ENCODE results near the gene SH3TC1.

Gene SH3TC1

DNA sequence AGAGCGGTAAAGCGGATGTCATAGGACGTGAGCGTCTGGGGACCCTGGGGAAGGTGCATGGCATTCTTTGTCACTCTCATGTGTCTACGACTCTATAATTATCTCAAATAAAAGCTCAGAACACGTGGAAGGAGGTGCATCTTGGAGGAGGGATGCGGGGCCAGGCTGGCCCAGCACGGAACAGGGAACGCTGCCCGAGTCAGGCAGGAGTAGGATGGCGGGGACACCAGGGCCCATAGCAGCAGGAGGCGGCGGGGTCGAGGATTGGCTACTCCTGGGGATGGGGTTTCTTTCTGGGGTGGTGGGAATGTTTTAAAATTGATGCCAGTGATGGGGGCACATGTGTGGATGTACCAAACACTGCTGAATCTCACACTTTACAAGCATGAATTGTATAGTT lies 65.0 kb downstream of the SH3TC1 start:
- TF ChIP-seq, protein P1, sequence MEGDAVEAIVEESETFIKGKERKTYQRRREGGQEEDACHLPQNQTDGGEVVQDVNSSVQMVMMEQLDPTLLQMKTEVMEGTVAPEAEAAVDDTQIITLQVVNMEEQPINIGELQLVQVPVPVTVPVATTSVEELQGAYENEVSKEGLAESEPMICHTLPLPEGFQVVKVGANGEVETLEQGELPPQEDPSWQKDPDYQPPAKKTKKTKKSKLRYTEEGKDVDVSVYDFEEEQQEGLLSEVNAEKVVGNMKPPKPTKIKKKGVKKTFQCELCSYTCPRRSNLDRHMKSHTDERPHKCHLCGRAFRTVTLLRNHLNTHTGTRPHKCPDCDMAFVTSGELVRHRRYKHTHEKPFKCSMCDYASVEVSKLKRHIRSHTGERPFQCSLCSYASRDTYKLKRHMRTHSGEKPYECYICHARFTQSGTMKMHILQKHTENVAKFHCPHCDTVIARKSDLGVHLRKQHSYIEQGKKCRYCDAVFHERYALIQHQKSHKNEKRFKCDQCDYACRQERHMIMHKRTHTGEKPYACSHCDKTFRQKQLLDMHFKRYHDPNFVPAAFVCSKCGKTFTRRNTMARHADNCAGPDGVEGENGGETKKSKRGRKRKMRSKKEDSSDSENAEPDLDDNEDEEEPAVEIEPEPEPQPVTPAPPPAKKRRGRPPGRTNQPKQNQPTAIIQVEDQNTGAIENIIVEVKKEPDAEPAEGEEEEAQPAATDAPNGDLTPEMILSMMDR (conservative IDR thresholded peaks at IDR 0.05; ENCODE audit: low read depth, low read length), result no peak
- H3K4me3 ChIP-seq (ENCODE audit: low read length), result no peak overlapping the region
- DNase-seq (ENCODE audit: low read depth), result no peak

DNA sequence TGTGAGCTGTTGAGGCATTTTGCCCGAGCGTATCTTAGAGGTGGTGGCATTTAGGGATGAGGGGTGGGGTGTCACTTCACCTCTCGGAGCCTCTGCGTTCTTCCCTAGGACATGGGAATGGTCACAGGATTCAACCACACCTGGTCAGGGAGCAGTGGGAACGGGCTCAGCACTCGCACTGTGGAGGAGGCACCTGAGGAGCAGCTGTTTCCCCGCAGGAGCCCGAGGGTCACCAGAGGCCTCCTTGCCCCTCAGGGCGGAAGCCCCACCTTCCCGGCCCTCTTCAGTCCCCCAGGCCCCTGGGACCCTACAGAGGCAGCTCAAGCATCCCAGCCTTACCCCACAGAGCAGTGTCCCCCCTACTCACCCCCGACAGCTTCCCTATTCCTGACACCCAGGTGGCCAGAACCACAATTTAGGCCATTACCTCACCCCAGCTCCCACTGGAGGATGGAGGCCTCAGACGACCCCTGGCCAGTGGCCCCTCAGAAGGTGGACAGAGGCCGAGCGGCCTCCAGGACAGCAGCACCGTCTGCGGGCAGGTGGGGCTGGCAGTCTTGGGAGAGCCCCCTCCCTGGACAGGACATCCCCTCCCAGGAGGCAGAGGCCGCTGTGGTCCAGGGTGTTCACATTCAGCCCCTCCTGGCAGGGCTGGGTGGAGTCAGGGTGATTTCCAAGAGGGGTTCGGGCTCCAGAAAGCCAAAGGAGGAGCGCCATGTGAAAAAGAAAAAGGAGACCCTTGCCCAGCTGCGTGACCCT lies 66.3 kb downstream of the SH3TC1 start:
- no peak for DNase-seq (ENCODE audit: low read depth)
- TF ChIP-seq, protein P1 (conservative IDR thresholded peaks at IDR 0.05; ENCODE audit: low read depth, low read length), result no peak
- no peak overlapping the region for H3K4me3 ChIP-seq (ENCODE audit: low read length)

DNA sequence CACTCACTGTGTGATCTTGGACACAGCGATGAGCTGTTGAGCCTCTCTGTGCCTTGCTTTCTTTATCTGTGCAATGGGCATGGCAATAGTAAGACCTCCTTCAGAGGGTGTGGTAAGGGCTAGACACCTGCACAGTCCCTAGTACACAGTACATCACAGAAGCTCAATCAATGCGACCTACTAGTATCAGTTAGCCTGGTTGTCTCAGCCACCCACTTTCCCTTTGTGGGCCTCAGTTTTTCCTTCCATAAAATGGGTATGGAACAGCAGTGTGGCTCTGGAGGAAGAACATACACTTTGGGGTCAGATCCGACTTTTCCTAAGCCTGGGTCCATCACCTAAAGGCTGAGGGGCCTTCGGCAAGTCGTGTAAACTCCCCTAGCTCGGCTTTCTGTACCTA lies 67.0 kb downstream of the SH3TC1 start:
- TF ChIP-seq, protein P1 (conservative IDR thresholded peaks at IDR 0.05; ENCODE audit: low read depth, low read length), result no peak
- no peak overlapping the region for H3K4me3 ChIP-seq (ENCODE audit: low read length)
- no peak for DNase-seq (ENCODE audit: low read depth)

DNA sequence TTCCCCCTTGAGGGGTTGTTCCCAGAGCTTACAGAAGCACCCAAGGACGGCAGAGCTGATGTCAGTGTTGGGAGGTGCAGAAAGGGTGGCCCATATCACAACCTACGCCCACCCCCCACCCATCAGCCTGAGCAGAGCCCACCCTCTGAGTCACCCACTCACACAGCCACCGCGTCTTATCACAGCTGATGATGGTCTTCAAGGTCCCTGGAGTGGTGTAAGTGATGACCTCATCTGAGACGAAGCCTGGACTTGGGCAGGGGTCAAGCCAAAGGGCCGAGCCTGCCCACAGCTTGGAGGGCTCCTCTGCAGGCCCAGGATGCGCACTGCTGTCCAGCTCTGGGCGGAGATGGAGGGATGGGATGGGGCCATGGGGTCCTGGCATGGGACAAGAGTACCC lies 67.4 kb downstream of the SH3TC1 start:
- TF ChIP-seq, protein P1 (conservative IDR thresholded peaks at IDR 0.05; ENCODE audit: low read depth, low read length), result no peak
- no peak for DNase-seq (ENCODE audit: low read depth)

DNA sequence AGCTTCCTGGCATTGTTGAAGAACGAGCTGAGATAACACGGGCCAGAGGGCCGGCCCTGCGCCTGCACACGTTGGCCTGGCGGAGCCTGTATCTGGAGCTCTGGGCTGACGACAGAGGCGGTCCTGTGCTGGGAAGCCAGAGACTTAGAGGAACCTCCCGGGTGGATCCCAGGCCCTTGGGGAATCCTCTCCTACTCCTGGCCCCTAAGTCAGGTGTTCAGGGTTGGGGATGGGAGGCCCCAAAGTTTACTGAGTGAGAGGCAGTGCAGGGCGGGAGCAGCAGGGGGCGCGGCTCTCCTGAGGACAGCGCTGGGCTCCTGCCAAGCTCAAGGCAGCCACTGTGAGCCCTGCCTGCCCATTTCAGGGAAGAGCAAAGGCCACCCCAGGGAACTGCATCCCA lies 68.0 kb downstream of the SH3TC1 start:
- DNase-seq (ENCODE audit: low read depth), result no peak
- no peak overlapping the region for H3K4me3 ChIP-seq (ENCODE audit: low read length)
- TF ChIP-seq, protein P1 (conservative IDR thresholded peaks at IDR 0.05; ENCODE audit: low read depth, low read length), result peak; percentile 73

More for the DNA sequence above, 67.4 kb downstream of the SH3TC1 start:
- no peak overlapping the region for H3K4me3 ChIP-seq (ENCODE audit: low read length)

DNA sequence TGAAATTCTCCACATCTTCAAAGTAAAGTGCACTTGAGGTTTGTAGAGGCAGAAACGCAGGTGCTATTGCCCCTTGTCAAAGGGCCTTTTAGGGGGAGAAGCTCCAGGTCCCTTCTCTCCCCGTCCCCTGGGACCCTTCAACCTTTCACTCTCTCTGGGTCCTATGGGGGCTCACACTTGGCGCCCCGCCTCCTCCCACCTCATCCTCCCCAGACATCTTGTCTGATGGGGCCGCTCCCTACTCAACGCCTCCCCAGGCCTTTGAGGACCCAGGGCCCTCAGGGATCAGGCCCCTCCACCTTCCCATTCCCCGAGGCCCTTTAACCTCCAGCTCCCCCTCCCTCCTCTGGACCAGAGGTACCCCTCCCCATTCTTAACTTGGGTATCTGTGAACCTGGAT lies 69.1 kb downstream of the SH3TC1 start:
- DNase-seq (ENCODE audit: low read depth), result no peak
- TF ChIP-seq, protein P1 (conservative IDR thresholded peaks at IDR 0.05; ENCODE audit: low read depth, low read length), result no peak
- H3K4me3 ChIP-seq (ENCODE audit: low read length), result no peak overlapping the region

DNA sequence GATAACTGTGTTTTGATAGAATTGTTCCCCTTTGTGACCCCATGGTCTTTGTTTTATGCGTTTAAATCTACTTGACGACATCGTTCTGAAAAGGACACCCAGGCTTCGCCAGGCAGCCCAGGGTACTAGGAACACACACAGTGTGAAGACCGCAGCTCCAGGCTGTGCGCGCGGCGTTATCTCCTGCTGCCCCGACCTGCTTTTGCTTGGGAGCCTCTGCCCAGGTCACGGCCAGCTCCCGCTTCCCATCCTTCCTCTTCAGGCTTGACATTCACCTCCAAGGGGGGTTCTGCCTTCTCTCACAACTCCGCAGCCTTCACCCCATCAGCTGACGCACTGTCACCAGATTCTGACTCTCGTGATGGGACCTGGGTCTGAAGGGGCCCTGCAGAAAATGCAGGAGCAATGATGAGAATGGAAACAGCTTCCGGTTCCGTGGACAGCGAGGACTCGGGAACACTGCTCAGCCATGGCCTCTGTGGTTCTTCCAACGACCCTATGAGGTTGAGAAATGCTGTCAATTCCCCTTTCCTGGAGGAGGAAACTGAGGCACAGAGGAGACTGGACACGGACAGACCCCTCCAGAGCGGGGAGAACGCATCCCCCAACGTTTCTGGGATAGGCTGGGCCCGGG lies 69.9 kb downstream of the SH3TC1 start:
- no peak overlapping the region for H3K4me3 ChIP-seq (ENCODE audit: low read length)
- TF ChIP-seq, protein P1 (conservative IDR thresholded peaks at IDR 0.05; ENCODE audit: low read depth, low read length), result no peak
- DNase-seq (ENCODE audit: low read depth), result no peak
